Heart left ventricle (tissue), 13 donors: ENCODE data around the gene ADCY9.

Source experiments
- POLR2A ChIP-seq, 2 donors: fragments of 450-650 bp; IDR thresholded peaks; one replicate each; pipeline ENCODE4 v1.6.1; 2017; ENCODE audit warnings: antibody characterized with exemption in 2 of 2, mild to moderate bottlenecking in 2 of 2, moderate library complexity in 2 of 2
- TF ChIP-seq, protein P1 (sequence below), 12 donors: fragments of 200-600 bp; sonication (generic) in 4 of 12; IDR thresholded peaks; one replicate each; pipeline versions ENCODE4 v1.5.0 to v1.8.0; 2018 to 2022; ENCODE audit warnings: antibody characterized with exemption in 12 of 12, mild to moderate bottlenecking in 5 of 12
- donor health status: ischemic (EF 13 %, LVEDD 7.1; RV severe dilation, severe dysfunction).
- donor health status: DM: no; HTN: yes; CAD: no.
- donor health status: DM: no; HTN: no; CAD: no.
- donor health status: ischemic (EF 25% LVEDD 6.9; RV normal size, moderate dysfunction).
- donor health status: ischemic (EF 25% LVEDD 5.7; RV mildly dilated, moderate dysfunction).
- donor health status: ischemic (EF 35%, LVEDD 5.7; RV mildly dilated, moderate dysfunction).
- donor health status: nonischemic (EF 11% LVEDD 7.7; RV severe dilation, severe dysfunction).
- donor health status: DM: yes; HTN: yes; CAD: no.
- donor health status: PGD.
- donor health status: ischemic (EF 29% LVEDD 5.4; RV normal size, mild dysfunction).
- donor health status: nonischemic (EF 23%, LVEDD 6.1; RV moderate dilation, normal function).

DNA sequence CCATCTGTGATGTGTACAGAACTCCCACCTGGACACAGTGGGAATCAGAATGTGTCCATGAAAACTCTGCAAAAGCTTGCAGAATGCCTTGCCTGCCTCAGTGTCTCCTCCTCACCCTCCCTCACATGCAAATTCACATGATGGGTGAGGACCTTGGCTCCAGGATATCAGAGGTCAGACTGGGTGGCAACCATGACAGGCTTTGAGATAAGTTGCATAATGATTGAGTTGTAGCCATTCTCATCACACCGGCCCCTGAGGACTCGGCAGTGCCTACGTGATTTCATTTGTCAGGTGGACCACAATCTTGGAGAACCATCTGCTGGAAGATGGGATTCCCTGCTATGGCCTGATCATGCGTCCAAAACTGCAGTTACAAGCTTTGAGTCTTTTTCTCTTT is 3.9 kb upstream of the ADCY9 start:
- TF ChIP-seq, protein P1, sequence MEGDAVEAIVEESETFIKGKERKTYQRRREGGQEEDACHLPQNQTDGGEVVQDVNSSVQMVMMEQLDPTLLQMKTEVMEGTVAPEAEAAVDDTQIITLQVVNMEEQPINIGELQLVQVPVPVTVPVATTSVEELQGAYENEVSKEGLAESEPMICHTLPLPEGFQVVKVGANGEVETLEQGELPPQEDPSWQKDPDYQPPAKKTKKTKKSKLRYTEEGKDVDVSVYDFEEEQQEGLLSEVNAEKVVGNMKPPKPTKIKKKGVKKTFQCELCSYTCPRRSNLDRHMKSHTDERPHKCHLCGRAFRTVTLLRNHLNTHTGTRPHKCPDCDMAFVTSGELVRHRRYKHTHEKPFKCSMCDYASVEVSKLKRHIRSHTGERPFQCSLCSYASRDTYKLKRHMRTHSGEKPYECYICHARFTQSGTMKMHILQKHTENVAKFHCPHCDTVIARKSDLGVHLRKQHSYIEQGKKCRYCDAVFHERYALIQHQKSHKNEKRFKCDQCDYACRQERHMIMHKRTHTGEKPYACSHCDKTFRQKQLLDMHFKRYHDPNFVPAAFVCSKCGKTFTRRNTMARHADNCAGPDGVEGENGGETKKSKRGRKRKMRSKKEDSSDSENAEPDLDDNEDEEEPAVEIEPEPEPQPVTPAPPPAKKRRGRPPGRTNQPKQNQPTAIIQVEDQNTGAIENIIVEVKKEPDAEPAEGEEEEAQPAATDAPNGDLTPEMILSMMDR (IDR thresholded peaks at IDR 0.05), result no peak
- no peak for TF ChIP-seq POLR2A (IDR thresholded peaks at IDR 0.05)
